ENCODE data around the gene AFDN.

DNA sequence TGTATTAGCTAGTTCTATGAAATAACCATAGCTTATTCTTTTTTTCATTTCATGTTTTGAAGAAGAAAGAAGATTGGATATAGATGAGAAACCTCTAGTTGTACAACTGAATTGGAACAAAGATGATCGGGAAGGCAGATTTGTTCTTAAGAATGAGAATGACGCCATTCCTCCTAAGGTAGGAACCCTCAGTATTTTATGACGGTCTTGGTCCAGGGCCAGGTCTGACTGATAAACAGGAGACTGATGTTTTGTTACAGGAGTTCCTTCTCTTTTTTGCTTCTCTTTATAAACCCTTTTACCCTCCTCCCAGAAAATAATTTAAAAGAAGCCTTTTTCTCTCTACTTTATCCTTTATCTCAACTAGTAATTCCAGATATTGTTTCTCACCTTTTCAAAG lies 43.6 kb downstream of the AFDN start:
- TF ChIP-seq GATA3 (IDR thresholded peaks at IDR 0.05; ENCODE audit: low read depth, low read length) (no peak), GATA2 (IDR thresholded peaks at IDR 0.05; ENCODE audit: low read depth, low read length) (no peak)

Data from SH-SY5Y (cell line).